ENCODE results near the gene NMRK2.
A peak's percentile ranks its signal among the peaks of the same experiment; 100 is the strongest.

Gene NMRK2

DNA sequence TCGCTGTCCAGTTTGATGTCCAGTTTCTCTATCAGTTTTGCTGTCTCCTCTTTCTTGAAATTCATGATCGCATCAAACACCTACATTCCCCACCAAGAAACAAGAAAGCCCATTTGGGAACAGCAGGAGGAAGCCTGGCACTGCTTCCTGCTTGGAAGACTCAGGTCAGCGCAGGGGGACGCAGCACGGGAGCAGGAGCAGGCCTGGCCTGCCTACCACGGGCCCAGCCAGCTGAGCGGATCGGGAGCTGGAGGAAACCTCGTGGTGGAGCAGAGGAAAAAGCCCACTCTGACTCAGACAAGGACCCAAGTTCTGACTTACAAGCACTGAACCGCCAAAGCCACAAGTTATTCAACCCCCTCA lies 48.5 kb downstream of the NMRK2 start:
- DNase-seq (ENCODE audit: extremely low read depth, low read depth) = no peak
- peak overlapping the region; percentile 100 for H3K4me3 ChIP-seq (replicated peaks; ENCODE audit: low read depth, low read length)
- no peak for TF ChIP-seq CTCF (IDR thresholded peaks at IDR 0.05; ENCODE audit: low read depth, low read length, missing control alignments)

- TF ChIP-seq CTCF (IDR thresholded peaks at IDR 0.05; ENCODE audit: low read depth, low read length, missing control alignments) = no peak
- peak overlapping the region; percentile 100 for H3K4me3 ChIP-seq (replicated peaks; ENCODE audit: low read depth, low read length)
- DNase-seq (ENCODE audit: extremely low read depth, low read depth) = no peak
Measured at GRCh38 chr19:3981736-3982681, 49.1 kb downstream of the NMRK2 start.

GRCh38 chr19:3982701-3983541 lies 50.1 kb downstream of the NMRK2 start:
- no peak for DNase-seq (ENCODE audit: extremely low read depth, low read depth)
- TF ChIP-seq CTCF (IDR thresholded peaks at IDR 0.05; ENCODE audit: low read depth, low read length, missing control alignments) = no peak
- H3K4me3 ChIP-seq (replicated peaks; ENCODE audit: low read depth, low read length) = peak overlapping the region; percentile 100

GRCh38 chr19:3983542-3983914 lies 50.7 kb downstream of the NMRK2 start:
- DNase-seq (ENCODE audit: extremely low read depth, low read depth) = no peak
- TF ChIP-seq CTCF (IDR thresholded peaks at IDR 0.05; ENCODE audit: low read depth, low read length, missing control alignments) = no peak
- peak overlapping the region; percentile 100 for H3K4me3 ChIP-seq (replicated peaks; ENCODE audit: low read depth, low read length)

DNA sequence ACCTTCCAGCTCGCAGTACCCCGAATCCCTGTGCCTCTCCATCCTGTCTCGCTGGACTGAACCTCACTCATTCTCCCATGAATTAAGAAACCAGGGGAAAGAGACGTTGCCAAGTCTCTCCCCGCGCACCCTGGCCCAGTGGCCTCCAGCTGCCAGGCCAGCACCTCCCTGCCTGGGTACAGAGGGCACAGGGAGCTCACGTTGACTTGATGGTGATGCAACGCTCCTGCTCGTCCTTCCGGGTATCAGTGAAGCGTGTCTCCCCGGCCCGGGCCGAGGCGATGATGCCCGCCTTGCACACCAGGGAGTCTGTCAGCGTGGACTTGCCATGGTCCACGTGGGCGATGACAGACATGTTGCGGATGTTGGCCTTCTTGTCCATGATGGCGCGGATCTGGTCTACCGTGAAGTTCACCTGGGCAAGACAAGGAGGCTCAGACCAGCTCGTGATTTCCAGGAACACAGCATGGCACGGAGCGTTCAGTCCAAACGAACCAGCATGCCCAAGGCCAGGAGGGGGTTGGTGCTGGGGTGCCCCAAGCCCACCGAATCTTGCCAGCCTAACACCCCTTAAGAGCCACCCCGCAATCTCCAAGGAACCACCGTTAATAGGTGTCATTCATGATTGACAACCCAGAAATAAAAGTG lies 51.2 kb downstream of the NMRK2 start:
- no peak for TF ChIP-seq CTCF (IDR thresholded peaks at IDR 0.05; ENCODE audit: low read depth, low read length, missing control alignments)
- no peak for DNase-seq (ENCODE audit: extremely low read depth, low read depth)
- H3K4me3 ChIP-seq (replicated peaks; ENCODE audit: low read depth, low read length) = peak overlapping the region; percentile 100

GRCh38 chr19:3984584-3984907 lies 51.7 kb downstream of the NMRK2 start:
- TF ChIP-seq CTCF (IDR thresholded peaks at IDR 0.05; ENCODE audit: low read depth, low read length, missing control alignments) = no peak
- H3K4me3 ChIP-seq (replicated peaks; ENCODE audit: low read depth, low read length) = peak overlapping the region; percentile 100
- DNase-seq (ENCODE audit: extremely low read depth, low read depth) = no peak

Data from HFF-Myc (cell line).